OCI-M2 (cell line): Measurements from ENCODE around the gene SAC3D1.
"Not testable (repeated sequence)": the region's sequence is repeated elsewhere in the genome, so short reads cannot be mapped to it uniquely, and the experiment has no call there.

Source experiments
- DNase-seq: peaks from one replicate; lab custom pipeline; 2025; ENCODE audit not compliant: unreplicated experiment; lab: John Stamatoyannopoulos, UW

Gene SAC3D1

GRCh38 chr11:65023502-65023901 lies 17.5 kb upstream of the SAC3D1 start:
- DNase-seq: not testable (repeated sequence)

DNA sequence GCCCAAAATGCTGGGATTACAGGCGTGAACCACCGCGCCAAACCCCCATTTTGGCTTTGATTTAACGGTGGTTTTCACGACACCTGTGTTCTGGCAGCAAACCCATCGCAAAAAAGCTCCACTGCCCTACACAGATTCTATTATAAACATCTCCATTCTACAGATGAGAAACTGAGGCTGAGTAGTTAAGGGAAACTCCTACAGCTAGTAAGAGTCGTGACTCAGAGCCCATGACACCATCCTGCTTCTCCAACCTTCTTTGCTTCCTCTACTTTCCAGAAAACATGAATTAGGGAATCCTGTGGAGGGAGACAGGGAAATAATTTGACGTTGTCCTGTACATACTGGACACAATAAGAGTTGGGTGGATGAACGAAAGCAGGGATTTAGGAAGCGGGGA lies 14.2 kb upstream of the SAC3D1 start:
- DNase-seq: no peak

DNA sequence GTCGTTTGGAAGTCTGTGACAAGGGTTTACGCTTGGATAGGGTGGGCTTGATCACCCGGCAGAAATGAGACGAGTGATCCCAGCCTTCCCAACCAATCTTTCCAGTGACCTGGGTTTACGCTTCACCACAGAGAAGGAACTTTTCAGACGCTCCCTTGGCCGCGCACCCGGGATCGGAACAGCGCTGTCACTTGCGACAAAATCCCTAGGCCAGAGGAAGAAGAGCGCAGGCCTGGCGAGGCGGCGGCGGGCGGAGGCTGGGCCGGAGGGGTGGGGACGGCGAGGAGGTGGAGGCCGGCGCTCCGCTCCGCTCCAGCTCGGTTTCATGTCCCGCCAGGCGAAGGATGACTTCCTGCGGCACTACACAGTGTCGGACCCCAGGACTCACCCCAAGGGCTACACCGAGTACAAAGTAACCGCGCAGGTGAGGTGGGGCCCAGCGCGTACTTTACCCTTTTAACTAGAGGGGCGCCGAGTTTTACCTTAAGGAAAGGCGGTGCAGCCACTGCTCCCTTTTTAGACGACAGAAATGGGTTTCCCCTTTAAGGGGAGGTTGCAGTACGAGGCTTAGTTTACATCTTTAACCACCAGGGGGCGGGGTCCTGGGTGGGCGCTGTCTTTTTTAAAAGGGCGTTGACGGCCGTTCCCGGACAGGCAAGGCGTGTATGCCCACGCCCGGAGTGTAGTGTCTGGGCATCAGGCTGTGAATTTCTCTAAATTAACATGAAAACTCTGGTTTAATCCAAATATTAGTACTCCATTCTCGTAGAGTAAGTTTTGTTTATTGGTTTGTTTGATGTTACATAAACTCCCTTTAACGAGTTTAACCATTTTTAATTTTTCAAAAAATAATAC lies 13.6 kb upstream of the SAC3D1 start, which contains the start of gene SNX15:
Gene SNX15, plus strand, starts transcription at position 227 of the 855 bp plus-strand sequence. Its CDS starts 99 bp downstream, at position 326.
- peak; percentile 91 for DNase-seq

- no peak for DNase-seq
These were observed 8.8 kb upstream of the SAC3D1 start for GRCh38 chr11:65032216-65032615.

- no peak for DNase-seq
These were observed 6.6 kb upstream of the SAC3D1 start for GRCh38 chr11:65034423-65034822.

DNA sequence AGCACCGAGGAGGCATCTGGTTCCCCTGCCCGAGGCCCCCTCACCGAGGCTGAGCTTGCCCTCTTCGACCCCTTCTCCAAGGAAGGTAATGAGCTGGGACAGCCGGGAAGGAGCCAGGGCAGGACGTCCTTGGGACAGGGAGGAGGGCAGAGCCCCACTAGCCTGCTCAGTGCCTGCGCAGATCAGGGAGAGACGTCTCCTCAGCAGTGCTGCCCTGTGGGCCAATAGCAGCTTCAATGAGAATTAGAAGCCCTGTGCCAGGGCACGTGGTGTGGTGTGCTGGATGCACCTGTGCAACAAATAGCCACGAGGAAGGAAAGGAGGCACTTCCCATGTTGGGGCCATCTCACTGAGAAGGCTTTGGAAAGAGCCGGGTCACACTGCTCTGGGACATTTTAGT lies 5.4 kb upstream of the SAC3D1 start:
- no peak for DNase-seq

DNA sequence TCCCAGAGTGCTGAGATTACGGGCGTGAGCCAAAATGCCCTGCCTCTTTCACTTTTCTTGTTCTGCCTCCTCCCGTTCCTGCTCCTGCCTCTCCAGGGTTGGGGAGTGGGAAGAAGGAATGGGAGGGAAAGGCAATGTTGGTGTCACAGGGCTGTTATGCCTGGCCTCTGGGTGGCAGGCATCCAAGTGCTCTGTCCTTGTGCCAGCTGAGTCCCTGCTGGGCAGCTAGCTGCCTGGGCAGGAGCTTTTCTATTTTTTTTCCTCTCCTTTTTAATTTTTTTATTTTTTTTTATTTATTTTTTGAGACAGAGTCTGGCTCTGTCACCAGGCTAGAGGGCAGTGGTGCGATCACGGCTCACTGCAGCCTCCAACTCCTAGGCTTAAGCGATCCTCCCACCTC lies 4.1 kb upstream of the SAC3D1 start:
- DNase-seq: no peak

- DNase-seq: no peak
These were observed 527 bp upstream of the SAC3D1 start for GRCh38 chr11:65040520-65040846.

DNA sequence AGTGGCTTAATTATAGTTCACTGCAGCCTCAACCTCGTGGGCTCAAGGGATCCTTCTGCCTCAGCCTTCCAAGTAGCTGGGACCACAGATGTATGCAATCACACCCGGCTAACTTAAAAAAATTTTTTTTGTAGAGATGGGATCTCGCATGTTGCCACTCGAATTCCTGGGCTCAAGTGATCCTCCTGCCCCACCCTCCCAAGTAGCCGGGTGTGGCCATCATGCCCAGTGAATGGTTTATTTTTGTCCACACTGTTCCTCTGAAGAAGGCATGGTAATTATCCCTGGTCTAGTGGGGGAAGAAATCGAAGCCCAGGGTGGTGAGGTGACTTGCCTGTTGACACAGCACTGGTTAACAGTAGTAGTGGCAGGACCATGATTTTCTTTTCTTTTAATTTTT lies 1.9 kb downstream of the SAC3D1 start:
- DNase-seq: no peak

- no peak for DNase-seq
These were observed 3.0 kb downstream of the SAC3D1 start for GRCh38 chr11:65043881-65044501.

- DNase-seq: no peak
These were observed 4.1 kb downstream of the SAC3D1 start for GRCh38 chr11:65045061-65045460.

DNA sequence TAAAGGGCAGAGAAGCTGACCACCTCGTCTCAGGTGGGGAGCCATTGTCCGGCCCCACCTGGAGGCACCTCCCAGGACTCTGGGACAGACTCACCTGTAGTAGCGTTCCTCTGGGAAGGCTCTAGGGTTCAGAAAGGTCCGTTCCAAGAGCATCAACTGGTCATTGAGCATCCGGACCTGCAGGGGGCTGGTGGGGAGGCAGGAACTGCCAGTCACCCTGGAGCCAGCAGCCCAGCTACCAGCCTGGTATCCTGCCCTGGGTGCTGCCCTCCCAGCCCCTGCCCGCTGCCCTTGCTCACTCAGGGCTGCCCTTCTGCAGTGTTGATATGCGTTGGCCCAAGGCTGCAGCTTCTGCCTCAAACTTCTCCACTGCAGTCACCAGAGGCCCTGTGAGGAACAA lies 4.7 kb downstream of the SAC3D1 start:
- DNase-seq: no peak

- no peak for DNase-seq
These were observed 6.8 kb downstream of the SAC3D1 start for GRCh38 chr11:65047581-65048422.

DNA sequence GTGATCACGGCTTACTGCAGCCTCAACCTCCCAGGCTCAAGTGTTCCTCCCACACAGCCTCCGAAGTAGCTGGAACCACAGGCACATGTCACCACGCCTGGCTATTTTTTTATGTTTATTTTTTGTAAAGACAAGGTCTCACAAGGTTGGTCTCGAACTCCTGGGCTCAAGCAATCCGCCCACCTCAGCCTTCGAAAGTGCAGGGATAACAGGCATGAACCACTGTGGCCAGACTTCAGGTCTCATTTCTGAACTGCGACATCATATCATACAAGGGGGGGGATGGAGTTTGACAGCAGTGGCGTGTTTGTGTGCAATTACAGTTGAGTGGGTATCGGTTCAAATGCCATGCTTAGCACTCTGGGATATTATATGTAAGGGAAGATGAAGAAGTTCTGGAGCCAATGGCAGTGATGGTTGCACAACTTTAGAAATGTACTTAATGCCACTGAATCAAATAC lies 10.4 kb downstream of the SAC3D1 start:
- no peak for DNase-seq

DNA sequence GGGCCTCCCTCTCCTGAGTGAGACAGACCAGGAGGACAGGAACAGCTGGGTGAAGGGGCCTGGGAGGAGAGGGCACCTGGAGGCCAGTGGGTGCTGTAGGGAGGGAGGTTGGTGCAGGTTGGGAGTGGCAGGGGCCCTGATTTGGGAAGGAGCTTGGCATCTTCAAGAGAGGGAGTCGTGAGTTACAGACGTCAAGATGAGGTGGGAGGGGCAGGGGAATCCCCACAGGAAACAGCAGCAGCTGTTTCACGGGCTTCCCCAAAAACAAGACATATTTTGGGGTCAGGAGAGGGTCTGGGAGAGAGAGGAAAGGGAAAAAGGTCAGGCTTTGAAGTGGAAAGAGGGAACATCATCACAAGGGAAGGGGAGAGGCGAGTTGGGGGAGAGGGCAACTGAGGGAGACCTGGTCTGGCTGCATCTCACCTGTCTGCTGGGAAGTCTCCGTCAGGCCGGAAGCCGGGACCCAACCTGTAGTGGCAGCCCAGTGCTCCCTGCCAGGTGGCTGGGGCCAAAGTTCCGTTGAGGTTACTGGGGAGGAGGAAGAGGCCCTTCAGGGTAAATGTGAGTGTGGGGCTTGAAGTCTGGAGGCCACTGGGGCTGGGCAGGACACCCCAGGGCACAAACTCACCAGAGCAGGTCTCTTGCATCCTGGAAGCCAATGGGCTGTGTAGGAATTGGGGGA lies 13.0 kb downstream of the SAC3D1 start:
- DNase-seq: no peak

GRCh38 chr11:65055538-65055937 lies 14.5 kb downstream of the SAC3D1 start:
- no peak for DNase-seq

DNA sequence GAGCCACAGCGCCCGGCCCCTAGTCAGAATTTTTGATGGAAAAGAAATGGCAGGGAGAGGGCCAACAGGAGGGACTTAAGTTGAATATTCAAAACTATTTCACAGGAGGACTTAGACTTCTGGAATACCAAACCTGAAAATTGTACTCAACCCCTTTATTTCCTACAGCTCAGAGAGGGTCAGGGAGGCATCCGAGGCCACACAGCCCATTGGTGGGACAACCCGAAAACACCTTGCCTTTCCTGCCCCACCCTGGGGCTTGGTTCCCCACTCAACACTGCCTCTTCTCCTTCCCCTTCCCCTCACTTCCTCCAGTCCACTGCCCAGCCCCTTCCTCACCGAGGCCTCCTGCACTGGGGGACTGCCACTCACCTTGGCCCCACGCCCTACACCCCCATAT lies 16.0 kb downstream of the SAC3D1 start:
- no peak for DNase-seq

DNA sequence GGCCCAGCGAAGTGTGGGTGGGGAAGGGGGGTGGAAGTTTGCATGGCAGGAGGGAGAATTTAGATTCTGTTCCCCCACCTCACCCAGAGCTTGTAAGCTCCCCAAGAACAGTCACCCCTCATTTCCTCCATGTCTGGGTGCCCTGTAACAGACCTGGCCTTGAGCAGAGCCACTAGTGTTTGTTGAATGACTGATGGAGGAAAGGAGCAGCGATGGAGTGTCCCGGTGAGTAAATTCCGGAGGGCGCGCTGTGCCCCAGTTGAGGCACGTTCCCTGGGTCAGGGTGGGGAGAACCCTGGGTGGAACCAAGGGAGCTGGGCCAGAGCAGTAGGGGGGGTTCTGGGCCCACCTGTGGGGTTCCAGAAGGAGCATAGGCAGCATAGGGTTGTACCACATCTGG lies 16.5 kb downstream of the SAC3D1 start:
- DNase-seq: no peak

DNA sequence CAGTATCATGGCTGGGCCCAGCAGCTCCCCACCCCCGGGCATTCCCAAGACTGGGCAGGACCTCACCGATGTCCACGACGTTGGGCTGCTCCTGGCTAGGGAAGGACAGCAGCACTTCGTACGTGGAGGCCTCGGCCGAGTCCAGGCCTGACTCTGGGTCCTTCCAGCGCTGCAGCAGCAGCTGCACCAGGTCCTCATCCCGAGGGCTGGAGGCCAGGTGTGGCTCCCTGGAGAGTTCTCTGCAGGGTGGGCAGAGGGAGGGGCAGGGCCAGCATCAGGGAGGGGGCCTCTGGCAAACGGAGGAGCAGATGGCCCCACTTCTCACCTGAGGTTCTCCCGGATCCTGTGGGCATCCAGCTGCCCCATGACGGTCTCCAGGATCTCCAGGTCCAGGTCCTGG lies 17.0 kb downstream of the SAC3D1 start:
- DNase-seq: no peak

DNA sequence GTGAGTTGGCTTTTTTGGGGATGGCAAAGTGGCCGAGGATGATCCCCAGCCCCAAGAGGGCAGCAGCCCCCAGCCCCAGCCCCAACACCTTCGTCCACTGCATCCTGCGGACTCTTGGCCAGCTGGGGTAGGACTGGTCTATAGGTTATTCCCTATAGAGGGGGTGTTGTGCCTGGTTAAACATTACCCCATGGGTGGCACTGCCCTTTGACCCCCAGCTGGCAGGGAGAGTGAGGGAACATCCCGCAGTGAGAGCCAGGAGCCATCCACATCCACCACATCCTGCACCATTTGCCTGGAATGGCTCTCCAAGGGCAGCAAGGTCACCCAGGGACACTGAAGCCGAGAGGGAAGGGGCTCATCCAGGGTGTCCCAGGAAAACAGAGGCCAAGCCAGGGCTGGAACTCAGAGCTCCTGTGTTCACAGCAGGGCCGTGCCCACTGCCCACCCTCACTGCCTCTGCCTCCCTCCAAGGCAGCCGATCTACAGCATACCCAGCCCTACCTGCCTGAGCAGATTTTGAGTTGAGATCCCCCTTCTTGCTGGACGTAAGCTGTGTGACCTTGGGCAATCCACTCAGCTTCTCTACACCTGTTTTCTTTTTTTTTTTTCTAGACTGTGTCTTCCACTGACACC lies 17.5 kb downstream of the SAC3D1 start, which contains the start of gene NAALADL1:
Gene NAALADL1, minus strand, starts transcription at position 135 of the 636 bp plus-strand sequence. Its CDS starts 32 bp downstream, at position 103.
- DNase-seq: no peak
